Tibial artery (tissue), 4 donors: Measurements from ENCODE around the gene TSPAN14.

Source experiments
- DNase-seq, 2 donors: peaks; one replicate each; pipeline ENCODE4 v3.0.0-alpha.2; 2019
- H3K27ac ChIP-seq, 2 donors: fragments of 200-600 bp; sonication (generic) in 1 of 2; 1 replicate in 1 of 2; 2 replicates in 1 of 2; pipeline ENCODE4 v1.5.1; 2018 to 2019; ENCODE audit warnings: mild to moderate bottlenecking in 1 of 2
- H3K27me3 ChIP-seq, 2 donors: fragments of 200-600 bp; sonication (generic) in 1 of 2; one replicate each; pipeline versions ENCODE4 v1.5.1 to v1.6.0; 2016 to 2019
- H3K36me3 ChIP-seq, 3 donors: fragments of 200-600 bp; sonication (generic) in 2 of 3; one replicate each; pipeline ENCODE4 v1.5.1; 2016 to 2019; ENCODE audit warnings: mild to moderate bottlenecking in 2 of 3
- H3K4me1 ChIP-seq, 4 donors: fragments of 200-600 bp; sonication (generic) in 2 of 4; 1 replicate in 3 of 4; 2 replicates in 1 of 4; pipeline ENCODE4 v1.5.1; 2016 to 2019
- H3K4me3 ChIP-seq, 2 donors: fragments of 200-600 bp; sonication (generic) in 1 of 2; 1 replicate in 1 of 2; 2 replicates in 1 of 2; pipeline ENCODE4 v1.5.1; 2018 to 2019; ENCODE audit warnings: mild to moderate bottlenecking in 2 of 2
- H3K9me3 ChIP-seq, 3 donors: fragments of 200-600 bp; sonication (generic) in 1 of 3; one replicate each; pipeline ENCODE4 v1.5.1; 2016 to 2019
- intact Hi-C: fragments of 100-400 bp; cut with DNase I; formaldehyde crosslinking; loops from one replicate; pipeline ENCODE4 v1.15.0; 2023; ENCODE audit warnings: low total_unique reads
- TF ChIP-seq, protein P1 (sequence below), 2 experiments: fragments of 200-600 bp in 1 of 2; fragments of 450-650 bp in 1 of 2; IDR thresholded peaks; one replicate each; pipeline ENCODE4 v1.5.1; 2017 to 2019; ENCODE audit warnings: antibody characterized with exemption in 2 of 2, mild to moderate bottlenecking in 1 of 2, moderate library complexity in 1 of 2

TSPAN14 gene

GRCh38 chr10:80571352-80571751, 117.2 kb downstream of the TSPAN14 start:
- Histone ChIP-seq H3K27ac (no peak overlapping the region), H3K36me3 (no peaks in the 10 kb centered on the region), H3K9me3 (no peaks in the 10 kb centered on the region), H3K4me1 (no peaks in the 10 kb centered on the region), H3K27me3 (no peaks in the 10 kb centered on the region), H3K4me3 (no peak overlapping the region)
- intact Hi-C loops, result no loop called here
- no peak for DNase-seq
- TF ChIP-seq, protein P1, sequence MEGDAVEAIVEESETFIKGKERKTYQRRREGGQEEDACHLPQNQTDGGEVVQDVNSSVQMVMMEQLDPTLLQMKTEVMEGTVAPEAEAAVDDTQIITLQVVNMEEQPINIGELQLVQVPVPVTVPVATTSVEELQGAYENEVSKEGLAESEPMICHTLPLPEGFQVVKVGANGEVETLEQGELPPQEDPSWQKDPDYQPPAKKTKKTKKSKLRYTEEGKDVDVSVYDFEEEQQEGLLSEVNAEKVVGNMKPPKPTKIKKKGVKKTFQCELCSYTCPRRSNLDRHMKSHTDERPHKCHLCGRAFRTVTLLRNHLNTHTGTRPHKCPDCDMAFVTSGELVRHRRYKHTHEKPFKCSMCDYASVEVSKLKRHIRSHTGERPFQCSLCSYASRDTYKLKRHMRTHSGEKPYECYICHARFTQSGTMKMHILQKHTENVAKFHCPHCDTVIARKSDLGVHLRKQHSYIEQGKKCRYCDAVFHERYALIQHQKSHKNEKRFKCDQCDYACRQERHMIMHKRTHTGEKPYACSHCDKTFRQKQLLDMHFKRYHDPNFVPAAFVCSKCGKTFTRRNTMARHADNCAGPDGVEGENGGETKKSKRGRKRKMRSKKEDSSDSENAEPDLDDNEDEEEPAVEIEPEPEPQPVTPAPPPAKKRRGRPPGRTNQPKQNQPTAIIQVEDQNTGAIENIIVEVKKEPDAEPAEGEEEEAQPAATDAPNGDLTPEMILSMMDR (IDR thresholded peaks at IDR 0.05), result no peak

- DNase-seq, result no peak
- no peak overlapping the region for H3K4me3 ChIP-seq
- TF ChIP-seq, protein P1 (IDR thresholded peaks at IDR 0.05), result no peak
- no peaks in the 10 kb centered on the region for H3K36me3 ChIP-seq
- H3K4me1 ChIP-seq, result no peaks in the 10 kb centered on the region
- H3K27ac ChIP-seq, result no peak overlapping the region
- intact Hi-C loops, result no loop called here
- H3K27me3 ChIP-seq, result no peaks in the 10 kb centered on the region
- H3K9me3 ChIP-seq, result no peaks in the 10 kb centered on the region
These were observed 125.2 kb downstream of the TSPAN14 start for GRCh38 chr10:80579181-80579763.

- Histone ChIP-seq H3K4me1 (no peaks in the 10 kb centered on the region), H3K27ac (no peak overlapping the region), H3K36me3 (no peaks in the 10 kb centered on the region), H3K27me3 (no peaks in the 10 kb centered on the region), H3K9me3 (no peaks in the 10 kb centered on the region), H3K4me3 (no peak overlapping the region)
- intact Hi-C loops, result no loop called here
- TF ChIP-seq, protein P1 (IDR thresholded peaks at IDR 0.05), result no peak
- no peak for DNase-seq
These were observed 125.9 kb downstream of the TSPAN14 start for GRCh38 chr10:80579849-80580637.

DNA sequence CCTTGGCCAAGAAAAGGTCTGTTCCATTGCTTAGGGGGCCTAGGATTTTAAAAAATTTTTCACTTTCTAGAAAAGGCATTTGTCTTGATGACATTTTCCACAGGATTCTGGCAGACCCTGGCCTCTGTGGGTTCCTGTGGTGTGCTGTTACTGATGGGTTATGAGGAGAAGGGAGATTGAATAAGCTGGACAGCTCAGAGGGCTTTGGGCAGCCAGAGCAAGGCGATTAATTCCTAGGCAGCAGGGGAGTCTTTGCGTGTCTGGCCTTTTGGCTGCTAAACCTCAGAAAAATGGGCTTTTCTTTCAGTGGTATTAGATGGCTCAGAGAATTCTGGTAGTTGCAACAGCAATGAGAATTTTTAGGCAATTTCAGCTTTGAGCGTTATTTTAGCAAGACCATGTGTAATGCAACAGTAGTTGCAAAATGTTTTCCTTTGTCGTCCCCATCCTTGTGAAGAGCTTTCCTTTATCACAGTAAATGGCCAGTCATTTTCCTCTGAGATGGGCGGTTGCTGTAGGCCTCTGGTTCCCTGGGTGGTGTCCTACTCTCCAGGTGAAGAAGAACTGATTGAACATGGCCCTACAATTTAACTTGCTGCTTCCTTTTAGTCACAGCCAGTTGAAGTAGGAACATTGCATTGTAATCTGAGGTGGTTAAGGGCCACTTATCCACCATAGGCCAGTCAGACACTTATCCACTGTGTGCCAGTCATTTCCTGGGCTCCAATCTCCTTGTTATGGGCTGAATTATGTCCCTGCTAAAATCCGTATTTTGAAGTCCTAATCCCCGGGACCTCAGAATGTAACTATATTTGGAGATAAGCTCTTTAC, 126.7 kb downstream of the TSPAN14 start:
- no peaks in the 10 kb centered on the region for H3K4me1 ChIP-seq
- intact Hi-C loops, result no loop called here
- no peak overlapping the region for H3K27ac ChIP-seq
- no peaks in the 10 kb centered on the region for H3K36me3 ChIP-seq
- no peak overlapping the region for H3K4me3 ChIP-seq
- no peak for DNase-seq
- H3K9me3 ChIP-seq, result no peaks in the 10 kb centered on the region
- H3K27me3 ChIP-seq, result no peaks in the 10 kb centered on the region
- TF ChIP-seq, protein P1 (IDR thresholded peaks at IDR 0.05), result no peak

DNA sequence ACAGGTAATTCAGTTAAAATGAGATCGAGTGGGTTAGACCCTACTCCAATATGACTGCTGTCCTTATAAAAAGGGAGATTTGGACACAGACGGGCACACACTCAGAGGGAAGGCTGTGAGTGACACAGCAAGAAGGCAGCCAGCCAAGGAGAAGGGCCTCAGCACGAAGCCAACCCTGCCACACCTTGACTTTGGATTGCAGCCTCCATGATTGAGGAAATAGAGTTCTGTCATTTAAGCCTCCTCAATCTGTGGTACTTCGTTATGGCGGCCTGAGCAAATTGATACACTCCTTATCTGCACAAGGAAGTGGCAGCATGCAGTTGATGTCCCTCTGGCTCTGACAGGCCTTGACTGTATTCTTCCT, 127.3 kb downstream of the TSPAN14 start:
- TF ChIP-seq, protein P1 (IDR thresholded peaks at IDR 0.05), result no peak
- H3K9me3 ChIP-seq, result no peaks in the 10 kb centered on the region
- no peaks in the 10 kb centered on the region for H3K27me3 ChIP-seq
- no peaks in the 10 kb centered on the region for H3K4me1 ChIP-seq
- H3K36me3 ChIP-seq, result no peaks in the 10 kb centered on the region
- intact Hi-C loops, result no loop called here
- no peak overlapping the region for H3K4me3 ChIP-seq
- no peak for DNase-seq
- no peak overlapping the region for H3K27ac ChIP-seq
